ENCODE results near the gene IL1A. TPM values are rescaled to one million over a fixed set of nuclear protein-coding genes. Genes with fewer than 3 reads are reported as not detected.

The IL1A gene
- total RNA-seq, 1 donor, result not detected

DNA sequence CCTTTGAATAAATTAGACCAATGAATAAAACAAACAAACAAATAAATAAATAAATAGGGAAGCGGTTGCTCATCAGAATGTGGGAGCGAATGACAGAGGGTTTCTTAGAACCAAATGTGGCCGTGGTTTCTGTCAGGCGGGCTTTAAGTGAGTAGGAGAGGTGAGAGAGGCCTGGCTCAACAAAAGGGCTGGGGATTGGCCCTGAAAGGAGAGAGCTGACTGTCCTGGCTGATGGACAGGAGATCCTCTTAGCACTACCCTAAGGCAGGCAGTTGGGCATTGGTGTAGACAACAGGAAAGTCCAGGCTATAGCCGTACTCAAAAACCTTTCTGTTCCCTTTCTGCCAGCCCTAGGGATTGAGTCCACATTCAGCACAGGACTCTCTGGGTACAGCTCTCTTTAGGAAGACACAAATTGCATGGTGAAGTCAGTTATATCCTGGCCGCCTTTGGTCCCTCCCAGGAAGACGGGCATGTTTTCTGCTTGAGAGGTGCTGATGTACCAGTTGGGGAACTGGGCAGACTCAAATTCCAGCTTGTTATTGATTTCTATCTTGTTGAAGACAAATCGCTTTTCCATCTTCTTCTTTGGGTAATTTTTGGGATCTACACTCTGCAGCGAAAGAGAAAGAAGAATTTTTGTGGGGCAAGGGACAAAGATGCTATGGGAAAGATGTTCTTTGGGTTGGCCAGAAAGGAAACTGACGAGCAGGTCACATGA, 45.8 kb upstream of the IL1A start:
- H3K4me3 ChIP-seq (ENCODE audit: insufficient read depth, low read length), result no peak overlapping the region
- H2AFZ ChIP-seq (ENCODE audit: low read length), result no peak overlapping the region
- no peak for DNase-seq (ENCODE audit: insufficient read length, low spot score, missing footprints)
- TF ChIP-seq, protein P1, sequence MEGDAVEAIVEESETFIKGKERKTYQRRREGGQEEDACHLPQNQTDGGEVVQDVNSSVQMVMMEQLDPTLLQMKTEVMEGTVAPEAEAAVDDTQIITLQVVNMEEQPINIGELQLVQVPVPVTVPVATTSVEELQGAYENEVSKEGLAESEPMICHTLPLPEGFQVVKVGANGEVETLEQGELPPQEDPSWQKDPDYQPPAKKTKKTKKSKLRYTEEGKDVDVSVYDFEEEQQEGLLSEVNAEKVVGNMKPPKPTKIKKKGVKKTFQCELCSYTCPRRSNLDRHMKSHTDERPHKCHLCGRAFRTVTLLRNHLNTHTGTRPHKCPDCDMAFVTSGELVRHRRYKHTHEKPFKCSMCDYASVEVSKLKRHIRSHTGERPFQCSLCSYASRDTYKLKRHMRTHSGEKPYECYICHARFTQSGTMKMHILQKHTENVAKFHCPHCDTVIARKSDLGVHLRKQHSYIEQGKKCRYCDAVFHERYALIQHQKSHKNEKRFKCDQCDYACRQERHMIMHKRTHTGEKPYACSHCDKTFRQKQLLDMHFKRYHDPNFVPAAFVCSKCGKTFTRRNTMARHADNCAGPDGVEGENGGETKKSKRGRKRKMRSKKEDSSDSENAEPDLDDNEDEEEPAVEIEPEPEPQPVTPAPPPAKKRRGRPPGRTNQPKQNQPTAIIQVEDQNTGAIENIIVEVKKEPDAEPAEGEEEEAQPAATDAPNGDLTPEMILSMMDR (IDR thresholded peaks at IDR 0.05; ENCODE audit: extremely low read depth, low read depth, low read length), result no peak
- no peak overlapping the region for H3K27ac ChIP-seq (ENCODE audit: low read depth, low read length)
- H4K20me1 ChIP-seq (ENCODE audit: insufficient read depth, low read length), result no peaks in the 10 kb centered on the region
- no peak overlapping the region for H3K4me2 ChIP-seq (ENCODE audit: insufficient read depth, low read length)
- no peaks in the 10 kb centered on the region for H3K9me3 ChIP-seq (ENCODE audit: low read depth, low read length)
- no peaks in the 10 kb centered on the region for H3K36me3 ChIP-seq (ENCODE audit: insufficient read depth, low read length)
- no peaks in the 10 kb centered on the region for H3K27me3 ChIP-seq (ENCODE audit: insufficient read depth, low read length)
- no peaks in the 10 kb centered on the region for H3K79me2 ChIP-seq (ENCODE audit: insufficient read depth, low read length)
- H3K4me1 ChIP-seq (ENCODE audit: insufficient read depth, low read length), result peaks cover 8% of the 10 kb centered on the region

- no peak overlapping the region for H3K4me3 ChIP-seq (ENCODE audit: insufficient read depth, low read length)
- H3K79me2 ChIP-seq (ENCODE audit: insufficient read depth, low read length), result no peaks in the 10 kb centered on the region
- DNase-seq (ENCODE audit: insufficient read length, low spot score, missing footprints), result no peak
Observed at GRCh38 chr2:112829101-112829960, 45.0 kb upstream of the IL1A start.

GRCh38 chr2:112828251-112828691, 44.0 kb upstream of the IL1A start:
- Histone ChIP-seq H3K9me3 (ENCODE audit: low read depth, low read length) (no peaks in the 10 kb centered on the region), H3K27me3 (ENCODE audit: insufficient read depth, low read length) (no peaks in the 10 kb centered on the region), H3K36me3 (ENCODE audit: insufficient read depth, low read length) (no peaks in the 10 kb centered on the region), H3K4me3 (ENCODE audit: insufficient read depth, low read length) (no peak overlapping the region), H3K79me2 (ENCODE audit: insufficient read depth, low read length) (no peaks in the 10 kb centered on the region), H4K20me1 (ENCODE audit: insufficient read depth, low read length) (no peaks in the 10 kb centered on the region), H2AFZ (ENCODE audit: low read length) (no peak overlapping the region), H3K4me1 (ENCODE audit: insufficient read depth, low read length) (peaks cover 12% of the 10 kb centered on the region), H3K27ac (ENCODE audit: low read depth, low read length) (no peak overlapping the region), H3K4me2 (ENCODE audit: insufficient read depth, low read length) (no peak overlapping the region)
- TF ChIP-seq, protein P1 (IDR thresholded peaks at IDR 0.05; ENCODE audit: extremely low read depth, low read depth, low read length), result no peak
- no peak for DNase-seq (ENCODE audit: insufficient read length, low spot score, missing footprints)

More at GRCh38 chr2:112829101-112829960, 45.0 kb upstream of the IL1A start:
- Histone ChIP-seq H3K27ac (ENCODE audit: low read depth, low read length) (no peak overlapping the region), H3K27me3 (ENCODE audit: insufficient read depth, low read length) (no peaks in the 10 kb centered on the region), H4K20me1 (ENCODE audit: insufficient read depth, low read length) (no peaks in the 10 kb centered on the region), H3K36me3 (ENCODE audit: insufficient read depth, low read length) (no peaks in the 10 kb centered on the region), H3K9me3 (ENCODE audit: low read depth, low read length) (no peaks in the 10 kb centered on the region), H2AFZ (ENCODE audit: low read length) (no peak overlapping the region), H3K4me2 (ENCODE audit: insufficient read depth, low read length) (no peak overlapping the region), H3K4me1 (ENCODE audit: insufficient read depth, low read length) (peaks cover 10% of the 10 kb centered on the region)
- TF ChIP-seq, protein P1 (IDR thresholded peaks at IDR 0.05; ENCODE audit: extremely low read depth, low read depth, low read length), result no peak

Measured in osteoblast (primary cell).